Right cardiac atrium (tissue), 5 donors: ENCODE measurements around the gene SNX18. TPM values are rescaled to one million over a fixed set of nuclear protein-coding genes. Genes with fewer than 3 reads are reported as not detected.
A peak's percentile ranks its signal among the peaks of the same experiment; 100 is the strongest.
"Not testable (repeated sequence)": the region's sequence is repeated elsewhere in the genome, so short reads cannot be mapped to it uniquely, and the experiment has no call there.

Experiments
- ATAC-seq, 2 donors: fragments of 200-7000 bp; cut with Tn5 transposase; one replicate each; pipeline versions ENCODE4 v1.8.0 to v1.9.1; 2020; ENCODE audit warnings: moderate library complexity in 2 of 2, mild to moderate bottlenecking in 1 of 2
- DNase-seq, 3 donors: peaks; one replicate each; pipeline ENCODE4 v3.0.0-alpha.2; 2020
- H3K27ac ChIP-seq: one replicate; pipeline ENCODE4 v1.5.1; 2013; ENCODE audit warnings: mild to moderate bottlenecking, low read length, control low read depth, moderate library complexity
- H3K27me3 ChIP-seq: one replicate; pipeline ENCODE4 v1.6.1; 2013; ENCODE audit not compliant: control insufficient read depth, insufficient read depth
- H3K4me1 ChIP-seq: one replicate; pipeline ENCODE4 v1.6.1; 2013; ENCODE audit warnings: low read length; ENCODE audit not compliant: control insufficient read depth, insufficient read depth
- H3K4me3 ChIP-seq: one replicate; pipeline ENCODE4 v1.5.1; 2013; ENCODE audit warnings: low read length, control low read depth
- H3K9me3 ChIP-seq: one replicate; pipeline ENCODE4 v1.6.1; 2013; ENCODE audit warnings: low read length; ENCODE audit not compliant: control insufficient read depth
- WGBS: extraction: QIAGEN DNeasy Blood & Tissue Kit; methylation state at CpG from one replicate; pipeline ENCODE4 v1.1.7; 2013; 5-methylcytosine and 5-hydroxymethylcytosine counted together
- intact Hi-C, 4 donors: fragments of 100-400 bp; cut with DNase I; formaldehyde crosslinking; loops; one replicate each; pipeline versions ENCODE4 v1.11.0 to v1.14.0; 2022 to 2023
- polyA plus RNA-seq: library from polyadenylated mRNA; stranded (reverse); fragments of 200-250 nt; gene quantifications from one replicate; pipeline ENCODE4 v1.2.3, GENCODE V29; 2013
- total RNA-seq, 4 donors: library from RNA; stranded (reverse); fragmentation: NEBNext Ultra II Directional; extraction: Animal tissue kit (Norgen Biotek cat#: 25700); gene quantifications; one replicate each; pipeline ENCODE4 v1.2.1, GENCODE V29; 2021
- donor health status: healthy with polysubstance abuse.
- donor health status: DM: no; HTN: yes; CAD: no.
- donor health status: DM: no; HTN: no; CAD: no.
- donor health status: DM: no; HTN: yes; CAD: no; lungs with severe emphysema.
- donor health status: DM: yes; HTN: yes; CAD: no.

The SNX18 gene
- total and polyA plus RNA-seq, 5 donors: 3.8 to 14.0 (median 12.8) TPM

DNA sequence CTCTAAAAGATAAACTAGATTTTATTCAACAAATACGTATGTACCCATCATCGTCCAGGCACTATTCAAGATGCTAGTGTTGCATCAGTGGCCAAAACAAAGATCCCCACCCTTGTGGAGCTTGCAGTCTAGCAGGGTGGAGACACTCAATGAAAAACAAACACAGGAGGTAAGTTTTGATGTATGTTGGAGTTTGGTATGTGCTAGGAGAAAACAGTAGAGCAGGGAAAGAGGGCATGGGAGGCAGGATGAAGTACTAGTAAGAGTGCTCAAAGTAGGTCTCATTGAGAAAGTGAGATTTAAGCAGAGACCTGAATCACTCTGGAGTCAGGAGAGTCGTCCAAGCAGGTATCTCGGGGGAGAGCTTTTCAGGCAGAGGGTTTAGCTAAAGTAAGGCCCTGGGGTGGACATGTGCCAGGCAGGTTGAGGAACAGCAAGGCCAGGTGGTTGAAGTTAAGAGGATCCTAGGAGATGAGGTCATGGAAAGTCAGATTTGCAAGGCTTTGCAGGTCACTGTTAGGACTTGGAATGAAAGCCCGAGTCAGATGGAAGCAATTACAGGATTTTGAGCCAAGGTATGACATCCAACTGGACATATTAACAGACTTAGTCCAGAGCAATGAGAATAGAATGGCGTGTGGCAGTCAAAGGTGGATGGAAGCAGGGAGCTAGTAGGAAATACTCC, 9.2 kb downstream of the SNX18 start:
- ATAC-seq (no peak), DNase-seq (no peak)
- Histone ChIP-seq H3K27ac (no peak overlapping the region), H3K4me1 (peaks cover 20% of the 10 kb centered on the region), H3K9me3 (no peaks in the 10 kb centered on the region), H3K27me3 (no peaks in the 10 kb centered on the region), H3K4me3 (no peak overlapping the region)
- intact Hi-C loops: loop anchor here in 2 of 4 donors (10.0 kb wide), 2 partner anchors 108 to 118 kb away; no protein-coding TSS in a partner anchor
- 78% methylated on average over 6 of the region's 6 CpGs for WGBS

DNA sequence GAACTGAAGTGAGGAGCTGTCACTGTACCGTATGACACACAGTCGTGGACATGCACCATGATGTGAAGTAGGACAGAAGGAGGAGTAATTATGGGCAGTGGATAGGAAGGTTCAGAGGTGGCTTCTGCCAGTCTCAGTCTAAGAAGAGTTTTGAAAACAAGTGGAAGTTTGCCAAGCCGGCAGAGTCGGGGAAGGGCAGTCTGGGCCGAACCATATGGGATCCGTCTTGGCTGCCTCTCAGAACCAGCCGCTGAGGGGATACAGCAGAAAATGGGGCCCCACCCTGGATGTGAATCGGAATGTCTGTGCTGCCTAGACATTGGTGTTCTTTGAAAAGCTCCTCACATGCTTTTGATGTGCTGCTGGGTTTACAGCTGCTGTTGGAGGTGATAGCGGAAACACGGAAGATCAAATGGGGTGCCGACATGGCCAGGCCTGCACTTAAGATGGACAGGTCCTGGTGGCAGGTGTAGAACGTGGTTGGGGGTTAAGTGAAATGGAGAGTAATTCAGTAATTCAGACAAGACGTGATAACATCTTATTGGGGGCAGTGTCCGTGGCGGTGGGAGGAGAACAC, 11.2 kb downstream of the SNX18 start:
- no peak for ATAC-seq
- no peak overlapping the region for H3K27ac ChIP-seq

DNA sequence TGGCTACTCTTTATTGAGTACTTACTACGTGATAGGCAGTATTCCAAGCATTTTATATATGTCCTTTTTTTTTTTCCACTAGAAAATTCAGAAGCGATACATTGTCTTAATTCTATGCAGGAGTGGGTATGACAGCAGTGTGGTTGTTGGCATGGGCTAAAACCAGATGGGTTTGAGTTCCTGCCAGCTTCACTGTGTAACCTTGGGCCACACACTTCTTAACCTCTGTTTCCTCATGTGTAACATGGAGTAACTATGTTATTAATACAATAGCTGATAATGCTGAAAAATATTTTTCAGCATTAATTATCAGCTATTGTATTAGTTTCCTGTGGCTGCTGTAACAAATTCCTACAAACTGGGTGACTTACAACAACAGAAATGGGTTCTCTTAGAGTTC, 12.0 kb downstream of the SNX18 start:
- no peak for ATAC-seq
- no peaks in the 10 kb centered on the region for H3K9me3 ChIP-seq
- no peak for DNase-seq
- H3K27me3 ChIP-seq: no peaks in the 10 kb centered on the region
- intact Hi-C loops: loop anchor here in 2 of 4 donors (10.0 kb wide), 2 partner anchors 105 to 115 kb away; no protein-coding TSS in a partner anchor
- peaks cover 32% of the 10 kb centered on the region for H3K4me1 ChIP-seq
- no peak overlapping the region for H3K27ac ChIP-seq
- WGBS: 84% methylated on average over 2 of the region's 2 CpGs
- H3K4me3 ChIP-seq: no peak overlapping the region

More for the DNA sequence above, 11.2 kb downstream of the SNX18 start:
- no peaks in the 10 kb centered on the region for H3K9me3 ChIP-seq
- WGBS: 83% methylated on average over 15 of the region's 15 CpGs
- no peaks in the 10 kb centered on the region for H3K27me3 ChIP-seq
- peaks cover 27% of the 10 kb centered on the region for H3K4me1 ChIP-seq
- intact Hi-C loops: loop anchor here in 2 of 4 donors (10.0 kb wide), 2 partner anchors 106 to 116 kb away; no protein-coding TSS in a partner anchor
- no peak overlapping the region for H3K4me3 ChIP-seq
- DNase-seq: peak in 1 of 3 donors; percentile 65

DNA sequence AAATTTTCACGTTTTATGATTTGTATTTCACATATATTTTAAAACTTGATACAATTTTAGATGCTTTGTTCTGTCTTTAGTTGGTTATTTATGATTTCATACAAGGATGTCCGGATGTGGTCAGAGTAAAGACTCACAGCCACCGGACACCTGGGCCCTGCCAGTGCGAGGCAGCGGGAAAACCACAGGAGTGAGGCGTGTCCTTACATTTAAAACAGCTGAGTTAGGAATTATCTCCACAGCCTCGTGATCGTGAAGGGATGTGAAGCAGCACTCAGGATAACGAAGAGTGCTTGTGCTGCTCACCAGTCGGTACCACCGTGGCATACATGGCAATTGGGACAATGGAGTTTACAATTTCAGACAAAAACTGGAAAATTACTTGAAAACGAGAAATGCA, 14.0 kb downstream of the SNX18 start:
- ATAC-seq (no peak), DNase-seq (peak in 1 of 3 donors; percentile 32)
- H3K27ac ChIP-seq: no peak overlapping the region
- H3K27me3 ChIP-seq: no peaks in the 10 kb centered on the region
- H3K4me1 ChIP-seq: peaks cover 29% of the 10 kb centered on the region
- H3K4me3 ChIP-seq: no peak overlapping the region
- H3K9me3 ChIP-seq: no peaks in the 10 kb centered on the region
- intact Hi-C loops: no loop called here
- 67% methylated on average over 12 of the region's 12 CpGs for WGBS

DNA sequence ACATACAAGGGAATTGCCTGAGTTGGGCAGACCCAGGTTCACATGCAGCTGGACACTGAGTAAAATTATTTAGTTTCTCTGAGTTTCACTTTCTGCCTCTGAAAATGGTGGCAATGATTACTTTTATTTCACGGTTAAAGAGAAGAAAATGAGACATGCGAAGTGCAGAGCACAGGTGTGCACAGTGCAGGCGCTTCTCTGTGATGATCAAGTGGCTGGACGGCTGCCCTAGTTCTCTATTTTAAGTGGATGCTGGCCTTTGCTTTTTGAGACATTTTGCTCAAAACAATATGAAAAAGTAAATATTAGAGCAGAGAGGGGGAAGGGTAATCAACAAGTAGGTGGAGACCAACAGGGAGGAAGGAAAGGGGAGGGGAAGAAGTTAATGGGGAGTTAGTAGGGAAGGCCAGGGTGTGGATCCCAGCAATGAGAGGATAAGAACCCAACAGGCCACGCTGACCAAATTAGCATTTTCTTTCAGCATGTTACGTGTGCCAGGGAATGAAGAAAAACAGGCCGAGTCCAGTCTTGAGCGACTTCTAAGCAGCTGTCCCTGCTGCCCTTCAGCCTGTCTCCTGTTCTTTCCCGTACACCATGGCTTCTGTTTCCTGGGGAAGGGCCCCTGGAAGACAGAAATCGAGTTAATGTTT, 16.1 kb downstream of the SNX18 start:
- peaks cover 18% of the 10 kb centered on the region for H3K4me1 ChIP-seq
- intact Hi-C loops: no loop called here
- 53% methylated on average over 10 of the region's 10 CpGs for whole genome bisulfite sequencing
- DNase-seq: peak in 2 of 3 donors; percentile 28 to 62
- peak; percentile 89 to 95 for ATAC-seq
- H3K4me3 ChIP-seq: no peak overlapping the region
- no peaks in the 10 kb centered on the region for H3K9me3 ChIP-seq
- no peaks in the 10 kb centered on the region for H3K27me3 ChIP-seq
- H3K27ac ChIP-seq: peak overlapping the region; percentile 91

DNA sequence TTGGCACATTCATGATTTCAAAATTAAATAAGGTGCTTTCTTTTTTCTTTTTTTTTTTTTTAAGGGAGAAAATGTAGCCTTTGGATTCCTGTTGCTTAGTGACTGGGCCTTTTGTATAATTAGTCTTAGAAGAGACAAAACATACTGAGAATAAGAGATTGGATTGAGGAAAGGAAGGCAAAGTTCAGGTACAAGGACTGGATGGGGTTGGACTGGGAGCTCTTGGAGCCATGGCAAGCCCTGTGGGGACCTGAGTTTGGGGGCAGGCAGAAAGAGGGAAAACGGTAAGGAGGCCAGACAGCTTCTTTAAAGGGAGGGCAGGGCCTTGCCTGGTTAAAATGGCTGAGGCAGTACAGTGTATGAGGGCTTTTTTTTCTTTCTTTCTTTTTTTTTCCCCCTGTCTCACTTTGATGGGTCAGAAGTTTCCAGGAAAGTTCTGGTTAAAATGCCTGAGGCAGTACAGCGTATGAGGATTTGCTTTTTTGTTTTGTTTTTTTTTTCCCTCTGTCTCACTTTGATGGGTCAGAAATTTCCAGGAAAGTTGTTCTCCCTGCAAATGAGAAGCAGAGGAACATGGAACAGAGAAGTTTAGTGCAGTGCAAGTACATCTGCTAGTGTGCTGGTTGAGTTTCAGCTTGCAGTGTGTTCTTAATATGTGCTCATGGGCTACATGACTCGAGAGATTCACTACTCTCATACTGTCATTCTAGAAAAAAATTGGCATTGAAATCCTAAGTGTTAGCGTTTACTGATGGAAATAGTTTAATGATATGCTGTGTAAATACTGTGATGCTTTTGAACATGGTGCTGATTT, 16.8 kb downstream of the SNX18 start:
- ATAC-seq (peak; percentile 32 to 33), DNase-seq (no peak)
- Histone ChIP-seq H3K4me3 (no peak overlapping the region), H3K27me3 (no peaks in the 10 kb centered on the region), H3K9me3 (no peaks in the 10 kb centered on the region), H3K4me1 (peaks cover 17% of the 10 kb centered on the region), H3K27ac (peak overlapping the region; percentile 94)
- intact Hi-C loops: no loop called here
- 43% methylated on average over 4 of the region's 4 CpGs for WGBS

DNA sequence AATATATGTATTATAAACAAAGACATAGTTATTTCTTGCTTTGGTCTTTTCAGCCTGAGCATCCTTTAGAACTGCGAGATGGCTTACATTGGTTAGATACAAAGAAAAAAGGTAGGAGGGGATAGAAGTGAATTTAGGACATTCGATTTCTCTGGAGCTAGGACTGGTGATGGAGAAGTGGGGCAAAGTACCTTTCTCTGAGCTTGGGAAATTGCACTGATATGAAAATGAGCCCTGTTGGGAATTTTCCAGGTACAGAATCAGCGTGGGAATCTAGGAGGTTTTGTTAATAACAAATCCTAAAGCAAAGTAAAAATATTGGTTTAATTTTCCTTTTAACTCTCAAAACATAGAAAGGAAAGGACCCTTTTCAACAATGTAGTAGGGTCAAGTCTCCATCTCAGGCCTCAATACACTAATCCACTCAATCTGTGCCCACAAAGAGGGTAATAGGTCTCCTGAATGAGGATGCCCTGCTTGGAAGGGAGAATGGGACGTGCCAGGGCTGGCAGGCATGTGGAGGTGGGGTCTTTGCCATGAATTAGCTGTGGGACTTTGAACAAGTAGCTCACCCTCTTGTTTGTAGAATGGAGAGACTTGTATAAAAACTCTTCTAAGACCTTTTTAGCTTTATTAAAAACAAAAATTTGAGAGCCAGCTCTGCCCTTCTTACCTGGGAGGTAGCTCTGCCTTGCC, 17.7 kb downstream of the SNX18 start:
- peaks cover 17% of the 10 kb centered on the region for H3K4me1 ChIP-seq
- intact Hi-C loops: no loop called here
- 93% methylated on average over 4 of the region's 4 CpGs for WGBS
- no peak overlapping the region for H3K27ac ChIP-seq
- H3K27me3 ChIP-seq: no peaks in the 10 kb centered on the region
- no peak for DNase-seq
- no peaks in the 10 kb centered on the region for H3K9me3 ChIP-seq
- no peak overlapping the region for H3K4me3 ChIP-seq
- no peak for ATAC-seq

DNA sequence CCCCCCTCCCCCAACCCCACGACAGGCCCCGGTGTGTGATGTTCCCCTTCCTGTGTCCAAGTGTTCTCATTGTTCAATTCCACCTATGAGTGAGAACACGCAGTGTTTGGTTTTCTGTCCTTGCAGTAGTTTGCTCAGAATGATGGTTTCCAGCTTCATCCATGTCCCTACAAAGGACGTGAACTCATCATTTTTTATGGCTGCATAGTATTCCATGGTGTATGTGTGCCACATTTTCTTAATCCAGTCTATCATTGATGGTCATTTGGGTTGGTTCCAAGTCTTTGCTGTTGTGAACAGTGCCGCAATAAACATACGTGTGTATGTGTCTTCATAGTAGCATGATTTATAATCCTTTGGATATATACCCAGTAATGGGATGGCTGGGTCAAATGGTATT, 18.8 kb downstream of the SNX18 start:
- 95% methylated on average over 6 of the region's 6 CpGs for WGBS
- H3K9me3 ChIP-seq, H3K4me3 ChIP-seq, DNase-seq, H3K27me3 ChIP-seq, ATAC-seq, H3K27ac ChIP-seq, intact Hi-C loops: not testable (repeated sequence)
- peaks cover 17% of the 10 kb centered on the region for H3K4me1 ChIP-seq

DNA sequence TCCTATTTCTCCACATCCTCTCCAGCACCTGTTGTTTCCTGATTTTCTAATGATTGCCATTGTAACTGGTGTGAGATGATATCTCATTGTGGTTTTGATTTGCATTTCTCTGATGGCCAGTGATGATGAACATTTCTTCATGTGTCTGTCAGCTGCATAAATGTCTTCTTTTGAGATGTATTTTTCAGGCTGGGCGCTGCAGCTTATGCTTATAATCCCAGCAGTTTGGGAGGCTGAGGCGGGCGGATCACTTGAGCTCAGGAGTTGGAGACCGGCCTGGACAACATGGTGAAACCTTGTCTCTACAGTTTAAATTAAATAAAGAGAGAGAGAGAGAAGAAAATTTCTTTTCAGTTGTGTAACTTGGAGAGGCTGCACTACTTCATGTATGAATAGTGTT, 19.3 kb downstream of the SNX18 start:
- ATAC-seq, H3K27ac ChIP-seq, intact Hi-C loops, H3K9me3 ChIP-seq, DNase-seq, H3K27me3 ChIP-seq, H3K4me3 ChIP-seq: not testable (repeated sequence)
- peaks cover 15% of the 10 kb centered on the region for H3K4me1 ChIP-seq
- WGBS: 71% methylated on average over 4 of the region's 4 CpGs

DNA sequence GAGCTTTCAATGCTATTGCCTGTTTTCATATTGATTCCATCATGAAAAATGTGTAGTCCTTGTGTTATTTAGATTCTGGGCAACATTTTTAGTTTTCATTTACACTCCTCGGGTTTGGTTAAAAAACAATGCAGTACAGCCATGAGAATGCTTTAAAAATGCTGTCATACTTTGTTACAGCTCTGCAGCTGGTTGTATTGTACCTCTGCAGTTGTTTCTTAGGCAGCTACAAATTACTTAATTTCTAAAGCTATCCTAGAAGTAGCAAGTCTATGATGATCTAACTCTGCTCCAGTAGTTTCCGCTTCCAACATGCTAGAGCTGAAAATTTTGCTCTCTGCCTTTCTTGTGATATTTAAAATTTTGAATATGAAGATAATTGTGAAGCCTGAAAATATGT, 20.2 kb downstream of the SNX18 start:
- Histone ChIP-seq H3K27ac (no peak overlapping the region), H3K27me3 (no peaks in the 10 kb centered on the region), H3K4me1 (peaks cover 17% of the 10 kb centered on the region), H3K4me3 (peak overlapping the region; percentile 15), H3K9me3 (no peaks in the 10 kb centered on the region)
- intact Hi-C loops: no loop called here
- WGBS: 55% methylated on average over 2 of the region's 2 CpGs
- DNase-seq: no peak
- no peak for ATAC-seq
